ENCODE data around the gene PPP1R17.

PPP1R17 gene

GRCh38 chr7:31724696-31725095, 37.7 kb downstream of the PPP1R17 start:
- no peaks in the 10 kb centered on the region for H3K36me3 Mint-ChIP-seq
- H3K9me3 Mint-ChIP-seq, result no peaks in the 10 kb centered on the region
- H3K4me1 Mint-ChIP-seq, result no peaks in the 10 kb centered on the region
- H3K4me3 Mint-ChIP-seq, result no peak overlapping the region
- no peaks in the 10 kb centered on the region for H3K27me3 Mint-ChIP-seq
- no peak for ATAC-seq (ENCODE audit: low read depth)
- no peak overlapping the region for H3K27ac Mint-ChIP-seq
- DNase-seq (ENCODE audit: low spot score in 2 of 2), result no peak

- Mint-ChIP-seq H3K27ac (no peak overlapping the region), H3K9me3 (no peaks in the 10 kb centered on the region), H3K4me3 (no peak overlapping the region), H3K36me3 (no peaks in the 10 kb centered on the region), H3K27me3 (peaks cover 3% of the 10 kb centered on the region), H3K4me1 (peaks cover 3% of the 10 kb centered on the region)
- DNase-seq (ENCODE audit: low spot score in 2 of 2) (no peak), ATAC-seq (ENCODE audit: low read depth) (no peak)
Observed at GRCh38 chr7:31729195-31729804, 42.3 kb downstream of the PPP1R17 start.

GRCh38 chr7:31734456-31734855, 47.4 kb downstream of the PPP1R17 start:
- no peak for ATAC-seq (ENCODE audit: low read depth)
- Mint-ChIP-seq H3K9me3 (no peaks in the 10 kb centered on the region), H3K4me1 (peaks cover 3% of the 10 kb centered on the region), H3K36me3 (no peaks in the 10 kb centered on the region), H3K4me3 (no peak overlapping the region), H3K27me3 (peaks cover 13% of the 10 kb centered on the region), H3K27ac (no peak overlapping the region)
- DNase-seq (ENCODE audit: low spot score in 2 of 2), result no peak

- DNase-seq (ENCODE audit: low spot score in 2 of 2), result peak; percentile 17
- Mint-ChIP-seq H3K9me3 (no peaks in the 10 kb centered on the region), H3K27ac (no peak overlapping the region), H3K36me3 (no peaks in the 10 kb centered on the region), H3K4me3 (no peak overlapping the region), H3K27me3 (peaks cover 10% of the 10 kb centered on the region), H3K4me1 (no peaks in the 10 kb centered on the region)
- ATAC-seq (ENCODE audit: low read depth), result no peak
Observed at GRCh38 chr7:31735991-31736982, 49.3 kb downstream of the PPP1R17 start.

DNA sequence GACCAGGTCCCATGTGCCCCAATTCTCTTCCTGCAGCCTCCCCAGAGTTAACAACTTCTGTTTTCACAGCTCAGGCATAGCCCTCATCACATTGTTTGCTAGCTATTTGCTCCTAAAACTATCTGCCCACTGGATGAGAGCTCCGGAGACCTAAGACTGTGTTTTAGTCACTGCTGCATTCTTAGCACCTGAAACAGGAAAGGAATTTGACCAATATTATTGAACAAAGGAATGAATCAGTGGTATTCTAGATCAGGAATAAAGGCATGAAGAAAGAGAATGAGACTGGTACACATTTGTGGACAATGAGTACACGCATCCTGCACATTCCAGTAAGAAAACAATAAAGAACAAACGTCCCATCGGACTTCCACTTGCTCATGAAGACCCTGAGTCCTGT, 54.8 kb downstream of the PPP1R17 start:
- Mint-ChIP-seq H3K9me3 (no peaks in the 10 kb centered on the region), H3K27me3 (peaks cover 8% of the 10 kb centered on the region), H3K36me3 (no peaks in the 10 kb centered on the region), H3K27ac (no peak overlapping the region), H3K4me1 (no peaks in the 10 kb centered on the region), H3K4me3 (no peak overlapping the region)
- ATAC-seq (ENCODE audit: low read depth) (no peak), DNase-seq (ENCODE audit: low spot score in 2 of 2) (no peak)

- no peaks in the 10 kb centered on the region for H3K4me1 Mint-ChIP-seq
- no peak overlapping the region for H3K27ac Mint-ChIP-seq
- no peak overlapping the region for H3K4me3 Mint-ChIP-seq
- no peaks in the 10 kb centered on the region for H3K9me3 Mint-ChIP-seq
- H3K27me3 Mint-ChIP-seq, result peaks cover 3% of the 10 kb centered on the region
- ATAC-seq (ENCODE audit: low read depth), result peak; percentile 53
- peak; percentile 16 to 17 for DNase-seq (ENCODE audit: low spot score in 2 of 2)
- no peaks in the 10 kb centered on the region for H3K36me3 Mint-ChIP-seq
Observed at GRCh38 chr7:31744294-31744874, 57.4 kb downstream of the PPP1R17 start.

DNA sequence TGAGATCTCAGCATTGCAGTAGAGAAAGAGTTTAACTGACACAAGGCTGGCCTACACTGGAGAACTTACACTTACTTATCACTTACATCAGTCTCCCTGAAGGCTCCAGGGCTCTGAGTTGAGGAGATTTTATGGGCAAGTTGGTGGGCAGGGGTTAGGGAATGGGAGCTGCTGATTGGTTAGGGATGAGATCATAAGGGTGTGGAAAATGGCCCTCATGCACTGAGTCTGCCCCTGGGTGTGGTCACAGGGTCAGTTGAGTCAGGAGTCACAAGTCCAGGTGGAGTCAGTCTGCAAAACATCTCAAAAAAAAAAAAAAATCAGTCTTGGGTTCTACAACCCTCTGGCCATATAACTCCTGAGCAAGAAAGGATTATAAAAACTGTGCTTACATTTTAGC, 60.5 kb downstream of the PPP1R17 start:
- Mint-ChIP-seq H3K36me3 (no peaks in the 10 kb centered on the region), H3K27ac (no peak overlapping the region), H3K27me3 (peaks cover 4% of the 10 kb centered on the region), H3K4me1 (no peaks in the 10 kb centered on the region), H3K9me3 (no peaks in the 10 kb centered on the region), H3K4me3 (no peak overlapping the region)
- ATAC-seq (ENCODE audit: low read depth) (no peak), DNase-seq (ENCODE audit: low spot score in 2 of 2) (no peak)

DNA sequence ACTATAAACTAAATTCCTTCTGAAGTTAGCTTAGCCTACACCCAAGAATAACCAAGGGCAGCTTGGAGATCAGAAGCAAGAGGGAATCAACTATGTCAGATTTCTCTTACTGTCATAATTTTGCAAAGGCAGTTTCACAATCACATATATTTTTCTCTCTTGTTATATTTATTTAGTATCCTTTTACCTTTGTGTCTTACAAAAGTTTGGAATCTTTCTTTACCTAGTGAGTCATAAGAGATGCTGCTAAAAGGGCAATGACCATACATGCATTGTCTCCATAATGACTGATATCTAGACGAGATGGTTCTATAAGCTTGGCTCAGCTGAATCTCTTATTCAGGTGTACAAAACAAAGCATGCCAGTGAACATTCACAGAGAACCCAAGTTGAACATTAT, 61.1 kb downstream of the PPP1R17 start:
- Mint-ChIP-seq H3K27ac (no peak overlapping the region), H3K4me3 (no peak overlapping the region), H3K27me3 (peaks cover 2% of the 10 kb centered on the region), H3K36me3 (no peaks in the 10 kb centered on the region), H3K9me3 (no peaks in the 10 kb centered on the region), H3K4me1 (no peaks in the 10 kb centered on the region)
- DNase-seq (ENCODE audit: low spot score in 2 of 2), result no peak
- no peak for ATAC-seq (ENCODE audit: low read depth)

DNA sequence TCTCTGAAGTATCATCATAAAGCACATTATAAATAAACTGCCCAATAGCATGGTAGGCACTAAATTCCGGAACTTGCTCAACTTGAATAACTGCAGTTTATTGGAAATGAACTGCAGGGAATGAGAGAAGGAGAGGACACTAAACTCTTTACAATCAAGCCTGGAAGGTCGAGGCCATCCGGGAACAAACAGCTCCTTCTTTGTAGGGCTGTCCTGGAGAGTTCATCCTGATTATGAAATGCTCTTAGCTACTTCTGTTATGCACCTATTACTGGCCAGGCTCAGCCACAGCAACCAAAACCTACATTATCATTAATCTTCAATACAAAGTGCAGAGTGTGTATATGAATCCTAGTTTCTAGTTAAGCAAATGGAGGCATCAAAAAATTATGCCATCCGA, 64.7 kb downstream of the PPP1R17 start:
- Mint-ChIP-seq H3K9me3 (no peaks in the 10 kb centered on the region), H3K4me1 (no peaks in the 10 kb centered on the region), H3K27me3 (peaks cover 2% of the 10 kb centered on the region), H3K4me3 (no peak overlapping the region), H3K36me3 (no peaks in the 10 kb centered on the region), H3K27ac (no peak overlapping the region)
- ATAC-seq (ENCODE audit: low read depth) (no peak), DNase-seq (ENCODE audit: low spot score in 2 of 2) (no peak)

All from memory B cell (primary cell).